Epithelial cell of proximal tubule (primary cell): ENCODE measurements around the gene RASSF5. TPM values are rescaled to one million over a fixed set of nuclear protein-coding genes. Genes with fewer than 3 reads are reported as not detected.

ENCODE experiments used
- DNase-seq: peaks from one replicate; pipeline ENCODE4 v3.0.0-alpha.2; 2011; ENCODE audit warnings: low read depth
- H3K4me3 ChIP-seq: 2 replicates; pipeline ENCODE4 v1.5.1; 2011; ENCODE audit warnings: low read depth, mild to moderate bottlenecking, low read length
- CTCF ChIP-seq: conservative IDR thresholded peaks from 2 replicates; pipeline ENCODE4 v1.5.1; 2012; ENCODE audit warnings: low read depth, mild to moderate bottlenecking, low read length
- total RNA-seq: library from RNA; depleted of rRNA; stranded (reverse); fragments of >200 nt; gene quantifications from 2 replicates; pipeline ENCODE4 v1.2.3, GENCODE V29; 2015

RASSF5 gene
- total RNA-seq, 1 donor from 2014 or later: 4.7 TPM

GRCh38 chr1:206497363-206497762 is 10.0 kb upstream of the RASSF5 start:
- no peak for TF ChIP-seq CTCF
- H3K4me3 ChIP-seq: no peak overlapping the region
- DNase-seq: no peak

- no peak for DNase-seq
- no peak for TF ChIP-seq CTCF
- no peak overlapping the region for H3K4me3 ChIP-seq
Observed at GRCh38 chr1:206497774-206498173, 9.6 kb upstream of the RASSF5 start.

GRCh38 chr1:206498685-206499084 is 8.6 kb upstream of the RASSF5 start:
- no peak for DNase-seq
- H3K4me3 ChIP-seq: no peak overlapping the region
- no peak for TF ChIP-seq CTCF

- no peak for DNase-seq
- no peak for TF ChIP-seq CTCF
- H3K4me3 ChIP-seq: no peak overlapping the region
Observed at GRCh38 chr1:206500046-206500445, 7.3 kb upstream of the RASSF5 start.

- TF ChIP-seq CTCF: no peak
- no peak overlapping the region for H3K4me3 ChIP-seq
- DNase-seq: no peak
Observed at GRCh38 chr1:206501881-206502280, 5.5 kb upstream of the RASSF5 start.

- H3K4me3 ChIP-seq: no peak overlapping the region
- no peak for DNase-seq
- TF ChIP-seq CTCF: no peak
Observed at GRCh38 chr1:206502403-206502802, 4.9 kb upstream of the RASSF5 start.

- DNase-seq: no peak
- TF ChIP-seq CTCF: no peak
- no peak overlapping the region for H3K4me3 ChIP-seq
Observed at GRCh38 chr1:206502812-206503211, 4.5 kb upstream of the RASSF5 start.
